HepG2 (cell line): ENCODE results near the gene FAM110C. TPM values are rescaled to one million over a fixed set of nuclear protein-coding genes. Genes with fewer than 3 reads are reported as not detected.

Experiments used
- ATAC-seq: fragments of 200-7000 bp; cut with Tn5 transposase; 3 replicates; pipeline ENCODE4 v1.9.1; 2020; ENCODE audit warnings: mild to moderate bottlenecking, moderate library complexity
- BruUV-seq: library from RNA; stranded (reverse); fragments of 400-500 nt; replicated peaks from 2 replicates; lab custom pipeline; 2021; lab: Mats Ljungman, UMichigan
- CTCF ChIA-PET: fragments of 300-600 bp; formaldehyde crosslinking; extraction: SDS; loops from one replicate; lab custom pipeline; 2021; ENCODE audit warnings: low total read pairs, inconsistent platforms, low intra/inter-chr PET ratio; lab: Yijun Ruan, JAX
- POLR2A ChIA-PET: fragments of 350-600 bp; sonication (Branson Sonifier 250); formaldehyde crosslinking; loops from one replicate; lab custom pipeline; 2020; ENCODE audit warnings: antibody characterized with exemption, inconsistent platforms; lab: Yijun Ruan, JAX
- DNase-seq: peaks from one replicate; pipeline ENCODE4 v3.0.0-alpha.2; 2015; ENCODE audit warnings: low spot score
- FAIRE-seq: peaks from 3 replicates; lab custom pipeline; 2011; peaks lifted over from hg19 to GRCh38; lab: Jason Lieb, UNC
- H2AFZ ChIP-seq: one replicate; pipeline ENCODE4 v1.6.1; 2011; ENCODE audit warnings: low read length, inconsistent platforms
- H3K27ac ChIP-seq: fragments of 300-600 bp; 3 replicates; pipeline ENCODE4 v1.8.0; 2011; ENCODE audit warnings: mixed run types, mild to moderate bottlenecking, mixed read lengths, low read length, inconsistent platforms; ENCODE audit not compliant: insufficient read depth; ENCODE audit errors: extremely low read length
- H3K27me3 ChIP-seq, 2 experiments: fragments of 200-600 bp in 1 of 2; 2 replicates in 1 of 2; 3 replicates in 1 of 2; pipeline versions ENCODE4 v1.6.0 to v1.8.0; 2011; ENCODE audit warnings: low read length in 2 of 2, mild to moderate bottlenecking in 2 of 2, moderate library complexity in 2 of 2, inconsistent platforms in 1 of 2; ENCODE audit not compliant: insufficient read depth in 2 of 2, control insufficient read depth in 1 of 2
- H3K36me3 ChIP-seq, 2 experiments: fragments of 200-600 bp in 1 of 2; replicated peaks in 1 of 2; 2 replicates in 1 of 2; 3 replicates in 1 of 2; pipeline versions ENCODE4 v1.5.1 to v1.8.0; 2011; ENCODE audit warnings: low read length in 2 of 2, inconsistent platforms in 1 of 2; ENCODE audit not compliant: insufficient read depth in 2 of 2, control insufficient read depth in 1 of 2
- H3K4me1 ChIP-seq: 2 replicates; pipeline ENCODE4 v1.5.1; 2012; ENCODE audit warnings: low read length, inconsistent platforms; ENCODE audit not compliant: insufficient read depth
- H3K4me2 ChIP-seq: 2 replicates; pipeline ENCODE4 v1.6.0; 2011; ENCODE audit warnings: low read depth, low read length, inconsistent platforms
- H3K4me3 ChIP-seq, 3 experiments: fragments of 200-600 bp in 1 of 3; sonication (generic), shearing (Covaris generic) in 1 of 3; replicated peaks in 1 of 3; 2 replicates each; pipeline ENCODE4 v1.5.1; 2011 to 2016; ENCODE audit warnings: low read length in 3 of 3, inconsistent platforms in 2 of 3, low read depth in 2 of 3, mild to moderate bottlenecking in 2 of 3, control low read depth in 1 of 3, mixed read lengths in 1 of 3; ENCODE audit not compliant: insufficient read depth in 1 of 3
- H3K79me2 ChIP-seq: one replicate; pipeline ENCODE4 v1.6.1; 2011; ENCODE audit warnings: low read length, inconsistent platforms; ENCODE audit not compliant: insufficient read depth
- H3K9ac ChIP-seq: 2 replicates; pipeline ENCODE4 v1.6.0; 2011; ENCODE audit warnings: mild to moderate bottlenecking, low read depth, low read length, inconsistent platforms; ENCODE audit not compliant: insufficient read depth
- H3K9me3 ChIP-seq: 2 replicates; pipeline ENCODE4 v1.5.1; 2012; ENCODE audit warnings: mild to moderate bottlenecking, low read length
- H4K20me1 ChIP-seq: 2 replicates; pipeline ENCODE4 v1.6.0; 2011; ENCODE audit warnings: inconsistent platforms, mild to moderate bottlenecking, low read length, moderate library complexity; ENCODE audit not compliant: insufficient read depth
- EED ChIP-seq: sonication (generic); formaldehyde crosslinking; IDR thresholded peaks from 2 replicates; pipeline ENCODE4 v1.5.0; 2020; ENCODE audit warnings: mild to moderate bottlenecking, missing genetic modification reagents
- IKZF4 ChIP-seq: sonication (generic); formaldehyde crosslinking; IDR thresholded peaks from 2 replicates; pipeline ENCODE4 v1.5.1; 2020; ENCODE audit warnings: borderline replicate concordance, mild to moderate bottlenecking, low read depth, missing genetic modification reagents; ENCODE audit errors: not compliant biosample characterization
- KDM5A ChIP-seq: fragments of 200-600 bp; sonication (generic); IDR thresholded peaks from 2 replicates; pipeline ENCODE4 v1.7.0; 2018; ENCODE audit warnings: antibody characterized with exemption, mild to moderate bottlenecking, low read length, borderline replicate concordance
- PHF21A ChIP-seq: sonication (generic); formaldehyde crosslinking; IDR thresholded peaks from 2 replicates; pipeline ENCODE4 v1.5.0; 2020; ENCODE audit warnings: mild to moderate bottlenecking, missing genetic modification reagents
- RXRA ChIP-seq: sonication (generic); formaldehyde crosslinking; IDR thresholded peaks from 2 replicates; pipeline ENCODE4 v1.5.1; 2020; ENCODE audit warnings: missing genetic modification reagents
- SAP130 ChIP-seq: IDR thresholded peaks from 2 replicates; pipeline ENCODE4 v1.6.1; 2016; ENCODE audit warnings: low read depth
- WGBS: methylation state at CpG from one replicate; pipeline ENCODE4 v1.1.6; 2017; ENCODE audit warnings: low lambda C conversion rate; 5-methylcytosine and 5-hydroxymethylcytosine counted together
- in situ Hi-C: cut with HindIII; loops from 2 replicates; pipeline ENCODE4 v1.10.0; 2017; ENCODE audit warnings: low pct_unique_long_range_greater_than_20kb; ENCODE audit not compliant: extremely low pct_ligation_motif_present
- intact Hi-C: fragments of 100-400 bp; cut with micrococcal nuclease; formaldehyde crosslinking; loops from one replicate; pipeline ENCODE4 v1.10.0; 2022; ENCODE audit not compliant: unreplicated experiment
- polyA plus RNA-seq, 8 experiments: library from polyadenylated mRNA; depleted of rRNA in 3 of 8; stranded (reverse) in 7 of 8; unstranded in 1 of 8; fragments of >200 nt; fragmentation: Illumina TruSeq in 4 of 8; extraction: Trizol in 4 of 8; gene quantifications; 2 replicates each; pipeline versions ENCODE4 v1.2.1 to v1.2.3, GENCODE V29; 2011 to 2016; ENCODE audit warnings: low read depth in 4 of 8, missing spikeins in 1 of 8, mixed read lengths in 1 of 8; ENCODE audit not compliant: insufficient read depth in 1 of 8
- total RNA-seq, 5 experiments: library from RNA; depleted of rRNA; stranded (reverse); fragments of >200 nt; fragmentation: Illumina TruSeq; extraction: Trizol; gene quantifications; 2 replicates each; pipeline ENCODE4 v1.2.3, GENCODE V29; 2016; ENCODE audit warnings: low read depth in 1 of 5
- TF ChIP-seq, protein P1 (sequence below): sonication (generic); formaldehyde crosslinking; IDR thresholded peaks from 2 replicates; pipeline ENCODE4 v1.5.1; 2020; ENCODE audit warnings: mild to moderate bottlenecking, missing genetic modification reagents, borderline replicate concordance
- TF ChIP-seq, protein P2 (sequence below): sonication (generic); formaldehyde crosslinking; IDR thresholded peaks from 2 replicates; pipeline ENCODE4 v1.4.0; 2020; ENCODE audit warnings: missing genetic modification reagents

Gene FAM110C
- total and polyA plus RNA-seq, 2 of the 13 experiments (the other 11 are each of a cell fraction or from before 2014, with no cell fraction given), result 1.2 to 3.5 TPM

DNA sequence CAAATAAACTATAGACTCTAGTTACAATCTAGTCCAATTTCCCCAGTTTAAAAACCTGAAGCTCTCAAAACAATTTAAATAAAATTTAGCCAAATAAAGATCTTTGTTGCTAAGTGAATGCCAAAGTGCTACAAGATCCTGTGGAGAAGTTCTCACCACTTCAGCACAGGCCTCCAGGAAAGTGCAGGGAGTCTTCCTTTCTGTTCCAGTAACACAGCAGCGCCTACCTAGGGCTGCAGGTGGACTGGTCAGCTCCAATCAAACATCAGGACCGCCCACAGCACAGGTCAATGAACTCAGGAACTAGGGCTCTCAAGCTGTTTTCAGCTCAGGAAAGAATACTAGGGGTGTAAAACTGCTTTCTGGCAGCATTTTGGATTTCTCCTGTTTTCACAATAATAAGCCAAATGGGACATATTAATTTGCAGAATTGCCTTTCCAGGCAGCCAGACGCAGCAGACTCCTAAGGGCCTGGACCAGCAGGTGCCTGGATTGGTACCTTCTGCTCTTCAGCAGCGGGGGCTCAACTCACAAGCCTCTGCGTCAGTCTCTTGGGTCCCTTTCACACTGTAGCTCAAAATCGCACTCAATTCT is 1.5 kb downstream of the FAM110C start:
- ATAC-seq (peak; percentile 21; the same call in 1 of the 3 replicates), FAIRE-seq (no peak), DNase-seq (no peak)
- CTCF ChIA-PET, result no interaction called here
- Histone ChIP-seq H3K9ac (no peak overlapping the region), H3K27ac (no peak overlapping the region), H3K79me2 (no peaks in the 10 kb centered on the region), H3K4me3 (peak overlapping the region in 2 of 3 experiments; percentile 64 to 73; a peak in 3 of 6 replicates), H4K20me1 (no peaks in the 10 kb centered on the region), H3K27me3 (peaks cover 0 to 34% of the 10 kb centered on the region in 2 experiments; a peak in 3 of 5 replicates), H3K36me3 (no peaks in the 10 kb centered on the region), H3K9me3 (no peaks in the 10 kb centered on the region), H3K4me1 (peaks cover 16% of the 10 kb centered on the region), H3K4me2 (peak overlapping the region; percentile 15; the same call in 1 of the 2 replicates), H2AFZ (no peak overlapping the region)
- intact Hi-C loops (no loop called here), in situ Hi-C loops (no loop called here)
- WGBS, result 33% methylated on average over 6 of the region's 6 CpGs
- POLR2A ChIA-PET, result no interaction called here
- TF ChIP-seq PHF21A (CRISPR knock-in tag) (peak; percentile 25; the same call in 1 of the 2 replicates), IKZF4 (CRISPR knock-in tag) (no peak), RXRA (CRISPR knock-in tag) (peak; percentile 25; the same call in 1 of the 2 replicates), EED (CRISPR knock-in tag) (no peak), KDM5A (no peak), SAP130 (CRISPR knock-in tag) (0 out of 2 replicates have a peak, but pooled peaks have one; percentile 24)
- TF ChIP-seq, protein P1, sequence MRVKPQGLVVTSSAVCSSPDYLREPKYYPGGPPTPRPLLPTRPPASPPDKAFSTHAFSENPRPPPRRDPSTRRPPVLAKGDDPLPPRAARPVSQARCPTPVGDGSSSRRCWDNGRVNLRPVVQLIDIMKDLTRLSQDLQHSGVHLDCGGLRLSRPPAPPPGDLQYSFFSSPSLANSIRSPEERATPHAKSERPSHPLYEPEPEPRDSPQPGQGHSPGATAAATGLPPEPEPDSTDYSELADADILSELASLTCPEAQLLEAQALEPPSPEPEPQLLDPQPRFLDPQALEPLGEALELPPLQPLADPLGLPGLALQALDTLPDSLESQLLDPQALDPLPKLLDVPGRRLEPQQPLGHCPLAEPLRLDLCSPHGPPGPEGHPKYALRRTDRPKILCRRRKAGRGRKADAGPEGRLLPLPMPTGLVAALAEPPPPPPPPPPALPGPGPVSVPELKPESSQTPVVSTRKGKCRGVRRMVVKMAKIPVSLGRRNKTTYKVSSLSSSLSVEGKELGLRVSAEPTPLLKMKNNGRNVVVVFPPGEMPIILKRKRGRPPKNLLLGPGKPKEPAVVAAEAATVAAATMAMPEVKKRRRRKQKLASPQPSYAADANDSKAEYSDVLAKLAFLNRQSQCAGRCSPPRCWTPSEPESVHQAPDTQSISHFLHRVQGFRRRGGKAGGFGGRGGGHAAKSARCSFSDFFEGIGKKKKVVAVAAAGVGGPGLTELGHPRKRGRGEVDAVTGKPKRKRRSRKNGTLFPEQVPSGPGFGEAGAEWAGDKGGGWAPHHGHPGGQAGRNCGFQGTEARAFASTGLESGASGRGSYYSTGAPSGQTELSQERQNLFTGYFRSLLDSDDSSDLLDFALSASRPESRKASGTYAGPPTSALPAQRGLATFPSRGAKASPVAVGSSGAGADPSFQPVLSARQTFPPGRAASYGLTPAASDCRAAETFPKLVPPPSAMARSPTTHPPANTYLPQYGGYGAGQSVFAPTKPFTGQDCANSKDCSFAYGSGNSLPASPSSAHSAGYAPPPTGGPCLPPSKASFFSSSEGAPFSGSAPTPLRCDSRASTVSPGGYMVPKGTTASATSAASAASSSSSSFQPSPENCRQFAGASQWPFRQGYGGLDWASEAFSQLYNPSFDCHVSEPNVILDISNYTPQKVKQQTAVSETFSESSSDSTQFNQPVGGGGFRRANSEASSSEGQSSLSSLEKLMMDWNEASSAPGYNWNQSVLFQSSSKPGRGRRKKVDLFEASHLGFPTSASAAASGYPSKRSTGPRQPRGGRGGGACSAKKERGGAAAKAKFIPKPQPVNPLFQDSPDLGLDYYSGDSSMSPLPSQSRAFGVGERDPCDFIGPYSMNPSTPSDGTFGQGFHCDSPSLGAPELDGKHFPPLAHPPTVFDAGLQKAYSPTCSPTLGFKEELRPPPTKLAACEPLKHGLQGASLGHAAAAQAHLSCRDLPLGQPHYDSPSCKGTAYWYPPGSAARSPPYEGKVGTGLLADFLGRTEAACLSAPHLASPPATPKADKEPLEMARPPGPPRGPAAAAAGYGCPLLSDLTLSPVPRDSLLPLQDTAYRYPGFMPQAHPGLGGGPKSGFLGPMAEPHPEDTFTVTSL (CRISPR knock-in tag), result no peak
- TF ChIP-seq, protein P2, sequence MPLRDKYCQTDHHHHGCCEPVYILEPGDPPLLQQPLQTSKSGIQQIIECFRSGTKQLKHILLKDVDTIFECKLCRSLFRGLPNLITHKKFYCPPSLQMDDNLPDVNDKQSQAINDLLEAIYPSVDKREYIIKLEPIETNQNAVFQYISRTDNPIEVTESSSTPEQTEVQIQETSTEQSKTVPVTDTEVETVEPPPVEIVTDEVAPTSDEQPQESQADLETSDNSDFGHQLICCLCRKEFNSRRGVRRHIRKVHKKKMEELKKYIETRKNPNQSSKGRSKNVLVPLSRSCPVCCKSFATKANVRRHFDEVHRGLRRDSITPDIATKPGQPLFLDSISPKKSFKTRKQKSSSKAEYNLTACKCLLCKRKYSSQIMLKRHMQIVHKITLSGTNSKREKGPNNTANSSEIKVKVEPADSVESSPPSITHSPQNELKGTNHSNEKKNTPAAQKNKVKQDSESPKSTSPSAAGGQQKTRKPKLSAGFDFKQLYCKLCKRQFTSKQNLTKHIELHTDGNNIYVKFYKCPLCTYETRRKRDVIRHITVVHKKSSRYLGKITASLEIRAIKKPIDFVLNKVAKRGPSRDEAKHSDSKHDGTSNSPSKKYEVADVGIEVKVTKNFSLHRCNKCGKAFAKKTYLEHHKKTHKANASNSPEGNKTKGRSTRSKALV, result no peak
- TF ChIP-seq, all 625 proteins: peak for 3
- BruUV-seq, result no TSS peak
